ENCODE measurements around the gene COL25A1.

Gene COL25A1

GRCh38 chr4:109067508-109068235, 234.8 kb downstream of the COL25A1 start:
- in situ Hi-C loops (cut with MboI; ENCODE audit: low sequenced_read_pairs, unreplicated experiment): no loop called here
- TF ChIP-seq, protein P1, sequence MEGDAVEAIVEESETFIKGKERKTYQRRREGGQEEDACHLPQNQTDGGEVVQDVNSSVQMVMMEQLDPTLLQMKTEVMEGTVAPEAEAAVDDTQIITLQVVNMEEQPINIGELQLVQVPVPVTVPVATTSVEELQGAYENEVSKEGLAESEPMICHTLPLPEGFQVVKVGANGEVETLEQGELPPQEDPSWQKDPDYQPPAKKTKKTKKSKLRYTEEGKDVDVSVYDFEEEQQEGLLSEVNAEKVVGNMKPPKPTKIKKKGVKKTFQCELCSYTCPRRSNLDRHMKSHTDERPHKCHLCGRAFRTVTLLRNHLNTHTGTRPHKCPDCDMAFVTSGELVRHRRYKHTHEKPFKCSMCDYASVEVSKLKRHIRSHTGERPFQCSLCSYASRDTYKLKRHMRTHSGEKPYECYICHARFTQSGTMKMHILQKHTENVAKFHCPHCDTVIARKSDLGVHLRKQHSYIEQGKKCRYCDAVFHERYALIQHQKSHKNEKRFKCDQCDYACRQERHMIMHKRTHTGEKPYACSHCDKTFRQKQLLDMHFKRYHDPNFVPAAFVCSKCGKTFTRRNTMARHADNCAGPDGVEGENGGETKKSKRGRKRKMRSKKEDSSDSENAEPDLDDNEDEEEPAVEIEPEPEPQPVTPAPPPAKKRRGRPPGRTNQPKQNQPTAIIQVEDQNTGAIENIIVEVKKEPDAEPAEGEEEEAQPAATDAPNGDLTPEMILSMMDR (IDR thresholded peaks at IDR 0.05; ENCODE audit: borderline replicate concordance, control extremely low read depth, extremely low read depth, insufficient read depth, missing control alignments): no peak
- DNase-seq (ENCODE audit: low spot score): no peak

- TF ChIP-seq, protein P1 (IDR thresholded peaks at IDR 0.05; ENCODE audit: borderline replicate concordance, control extremely low read depth, extremely low read depth, insufficient read depth, missing control alignments): no peak
- in situ Hi-C loops (cut with MboI; ENCODE audit: low sequenced_read_pairs, unreplicated experiment): no loop called here
- no peak for DNase-seq (ENCODE audit: low spot score)
These were observed 237.5 kb downstream of the COL25A1 start for GRCh38 chr4:109065006-109065405.

DNA sequence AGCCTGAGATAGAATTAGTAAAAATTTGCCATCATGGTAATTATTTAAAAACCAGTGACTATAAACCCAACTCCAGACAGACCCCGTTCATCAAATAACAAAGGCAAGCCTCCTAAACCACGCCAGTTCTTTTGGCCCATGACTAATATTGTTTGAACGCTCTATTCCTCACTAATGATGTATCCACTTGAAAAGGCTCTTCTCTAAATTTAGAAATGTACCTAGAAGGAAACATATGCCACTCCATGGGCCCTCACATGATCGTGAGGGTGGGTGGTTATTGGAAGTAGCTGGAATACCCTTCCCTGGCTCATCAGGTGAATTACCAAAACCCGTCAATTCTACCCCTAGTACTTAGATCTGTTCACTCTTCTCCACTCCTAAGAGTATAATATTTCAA, 249.2 kb downstream of the COL25A1 start:
- TF ChIP-seq, protein P1 (IDR thresholded peaks at IDR 0.05; ENCODE audit: borderline replicate concordance, control extremely low read depth, extremely low read depth, insufficient read depth, missing control alignments): no peak
- no peak for DNase-seq (ENCODE audit: low spot score)
- in situ Hi-C loops (cut with MboI; ENCODE audit: low sequenced_read_pairs, unreplicated experiment): no loop called here

GRCh38 chr4:109052821-109053220, 249.6 kb downstream of the COL25A1 start:
- in situ Hi-C loops (cut with MboI; ENCODE audit: low sequenced_read_pairs, unreplicated experiment): no loop called here
- DNase-seq (ENCODE audit: low spot score): no peak
- TF ChIP-seq, protein P1 (IDR thresholded peaks at IDR 0.05; ENCODE audit: borderline replicate concordance, control extremely low read depth, extremely low read depth, insufficient read depth, missing control alignments): no peak

DNA sequence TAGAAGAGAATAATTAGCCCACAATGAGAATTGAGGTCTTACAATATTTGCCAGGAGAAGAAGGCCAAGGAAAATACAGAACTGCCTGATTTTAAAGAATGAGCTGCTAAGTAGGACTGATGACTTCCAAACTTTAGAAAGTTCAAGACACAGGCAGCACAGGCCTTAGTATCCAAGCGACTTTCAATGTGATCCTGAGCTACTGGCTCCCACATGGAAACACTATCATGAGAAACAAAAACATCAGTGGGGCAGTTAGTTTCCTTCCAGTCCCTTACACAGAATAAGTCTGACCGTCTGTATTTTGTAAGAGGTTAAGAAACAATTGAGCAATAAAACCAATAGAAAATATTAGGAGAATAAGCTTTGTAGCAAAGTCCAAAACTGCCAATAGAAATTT, 251.4 kb downstream of the COL25A1 start:
- in situ Hi-C loops (cut with MboI; ENCODE audit: low sequenced_read_pairs, unreplicated experiment): no loop called here
- TF ChIP-seq, protein P1 (IDR thresholded peaks at IDR 0.05; ENCODE audit: borderline replicate concordance, control extremely low read depth, extremely low read depth, insufficient read depth, missing control alignments): no peak
- no peak for DNase-seq (ENCODE audit: low spot score)

DNA sequence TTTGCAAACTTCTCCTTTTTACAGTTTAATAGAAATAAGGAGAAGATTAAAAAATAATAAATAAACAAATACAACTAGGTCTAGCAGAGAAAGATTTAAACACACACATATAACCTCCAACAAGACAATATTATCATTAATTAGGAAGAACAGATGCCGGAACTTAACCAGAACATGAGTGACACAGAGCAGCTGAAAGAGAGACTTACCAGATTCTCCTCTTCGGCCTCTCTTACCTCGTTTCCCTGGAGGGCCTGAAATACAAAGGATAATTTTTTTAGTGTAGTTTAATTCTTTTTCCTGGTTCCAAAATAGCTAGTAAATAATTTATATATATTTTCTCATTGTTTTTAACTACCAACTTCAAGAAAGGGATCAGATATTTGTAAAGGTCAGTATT, 252.5 kb downstream of the COL25A1 start:
- no peak for DNase-seq (ENCODE audit: low spot score)
- in situ Hi-C loops (cut with MboI; ENCODE audit: low sequenced_read_pairs, unreplicated experiment): no loop called here
- TF ChIP-seq, protein P1 (IDR thresholded peaks at IDR 0.05; ENCODE audit: borderline replicate concordance, control extremely low read depth, extremely low read depth, insufficient read depth, missing control alignments): no peak

Data from GM13976 (cell line).